Stimulated activated naive CD4-positive, alpha-beta T cell treated with Interleukin-2 at 50 U/mL for 16 hours (primary cell): ENCODE results near the gene STX8.
"Not testable (repeated sequence)": the region's sequence is repeated elsewhere in the genome, so short reads cannot be mapped to it uniquely, and the experiment has no call there.

ENCODE experiments used
- DNase-seq: peaks from one replicate; lab custom pipeline; 2025; lab: John Stamatoyannopoulos, UW

The STX8 gene, protein sequence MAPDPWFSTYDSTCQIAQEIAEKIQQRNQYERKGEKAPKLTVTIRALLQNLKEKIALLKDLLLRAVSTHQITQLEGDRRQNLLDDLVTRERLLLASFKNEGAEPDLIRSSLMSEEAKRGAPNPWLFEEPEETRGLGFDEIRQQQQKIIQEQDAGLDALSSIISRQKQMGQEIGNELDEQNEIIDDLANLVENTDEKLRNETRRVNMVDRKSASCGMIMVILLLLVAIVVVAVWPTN

DNA sequence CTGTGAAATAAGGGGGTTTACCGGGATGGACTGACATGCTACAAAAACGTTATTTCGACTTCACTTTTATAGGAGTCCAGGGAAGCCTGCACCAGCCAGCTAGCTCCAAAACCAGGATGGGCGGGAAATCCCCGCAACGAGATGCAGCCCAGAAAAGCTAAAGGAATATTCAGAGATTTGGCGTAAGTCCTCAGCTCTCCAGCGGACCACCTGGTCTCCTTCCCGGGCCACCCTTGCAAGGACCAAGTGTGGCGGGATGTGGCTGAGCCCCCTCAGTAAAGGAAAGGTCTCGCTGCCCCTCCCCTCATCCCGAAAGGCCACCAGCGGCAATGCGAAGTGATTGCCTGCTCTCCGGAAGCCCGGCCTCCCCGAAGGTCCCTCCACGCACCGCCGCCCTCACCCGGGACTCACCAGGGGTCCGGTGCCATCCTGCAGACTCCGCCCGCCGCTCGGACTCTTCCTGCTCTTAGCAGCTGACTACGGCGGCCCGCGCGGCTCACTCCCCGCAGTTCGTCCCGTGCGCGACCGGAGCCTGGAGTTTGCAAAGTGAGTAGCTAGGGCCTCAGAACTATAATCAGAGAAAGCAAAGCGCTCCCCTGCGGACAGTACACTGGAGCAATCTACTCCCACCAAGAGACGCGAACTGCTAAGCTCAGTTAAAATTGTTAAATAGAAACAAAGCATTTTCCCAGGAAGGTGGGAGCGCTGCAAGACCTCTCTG is at the start of gene STX8:
STX8 (minus strand) TSS at position 440 of the 721 bp plus-strand sequence; CDS start at position 428, 12 bp downstream.
- peak; percentile 80 for DNase-seq

DNA sequence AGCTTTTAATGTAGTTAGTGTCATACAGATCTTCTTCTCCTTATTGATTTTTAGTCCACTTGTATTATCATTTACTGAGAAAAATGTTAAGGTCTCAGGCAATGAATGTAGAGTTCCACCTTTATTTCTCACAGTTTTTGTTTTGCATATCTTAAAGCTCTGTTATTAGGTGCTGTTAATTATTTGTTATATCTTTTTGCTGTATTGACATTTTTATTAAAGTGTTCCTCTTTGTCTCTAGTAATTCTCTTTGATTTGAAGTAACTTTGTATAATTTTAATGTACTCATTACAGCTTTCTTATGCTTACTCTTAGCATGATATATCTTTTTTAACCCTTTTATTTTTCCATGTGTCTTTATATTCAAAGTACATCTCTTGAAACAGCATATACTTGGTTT is 47.3 kb upstream of the STX8 start:
- no peak for DNase-seq

DNA sequence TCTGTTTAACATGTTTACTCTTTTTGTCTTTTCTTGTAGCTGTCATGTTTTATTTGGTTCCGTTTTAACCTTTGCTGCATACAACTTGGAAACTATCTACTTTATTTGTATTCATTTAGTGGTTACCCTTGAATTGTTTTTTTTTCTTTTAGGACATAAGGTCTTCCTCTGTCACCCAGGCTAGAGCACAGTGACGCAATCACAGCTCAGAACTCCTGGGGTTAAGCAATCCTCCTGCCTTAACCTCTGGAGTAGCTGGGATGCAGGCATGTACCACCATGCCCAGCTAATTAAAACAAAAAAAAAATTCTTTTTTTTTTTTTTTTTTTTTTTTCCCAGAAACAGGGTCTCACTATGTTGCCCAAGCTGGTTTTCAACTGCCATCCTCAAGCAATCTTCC is 39.9 kb upstream of the STX8 start:
- no peak for DNase-seq

DNA sequence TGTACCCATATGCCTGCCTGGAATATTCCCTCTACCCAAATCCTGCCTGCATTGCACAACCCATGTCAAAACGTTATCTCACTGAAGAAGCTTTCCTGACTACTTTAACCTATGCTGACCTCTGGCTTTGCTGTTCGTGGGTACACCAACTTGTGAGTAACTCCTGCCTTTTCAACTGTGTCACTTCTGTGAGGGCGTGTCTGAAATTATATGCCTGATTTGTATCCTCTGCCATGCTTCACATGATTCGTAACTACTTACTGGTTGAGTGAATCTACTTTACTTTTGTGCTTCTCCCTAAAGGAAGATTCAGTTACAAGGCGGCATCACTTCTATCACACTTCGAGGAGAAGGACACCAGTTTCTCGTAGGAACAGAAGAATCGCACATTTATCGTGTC is 36.4 kb upstream of the STX8 start:
- DNase-seq, result no peak

DNA sequence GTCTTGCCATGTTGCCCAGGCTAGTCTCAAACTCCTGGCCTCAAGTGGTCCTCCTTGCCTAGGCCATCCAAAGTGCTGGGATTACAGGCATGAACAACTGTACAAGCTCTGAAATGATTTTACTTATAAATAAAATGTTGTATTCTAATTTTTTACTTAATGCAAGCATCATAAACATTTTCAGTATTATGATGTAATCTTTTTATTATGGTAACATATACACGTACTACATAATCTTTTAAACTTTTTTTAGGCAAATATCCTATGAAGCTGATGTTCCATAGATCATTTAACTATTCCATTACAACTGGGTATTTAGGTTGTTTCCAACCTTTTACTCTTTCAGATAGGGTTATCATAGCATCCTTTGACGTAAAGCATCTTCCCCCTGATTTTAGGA is 35.9 kb upstream of the STX8 start:
- DNase-seq, result no peak

DNA sequence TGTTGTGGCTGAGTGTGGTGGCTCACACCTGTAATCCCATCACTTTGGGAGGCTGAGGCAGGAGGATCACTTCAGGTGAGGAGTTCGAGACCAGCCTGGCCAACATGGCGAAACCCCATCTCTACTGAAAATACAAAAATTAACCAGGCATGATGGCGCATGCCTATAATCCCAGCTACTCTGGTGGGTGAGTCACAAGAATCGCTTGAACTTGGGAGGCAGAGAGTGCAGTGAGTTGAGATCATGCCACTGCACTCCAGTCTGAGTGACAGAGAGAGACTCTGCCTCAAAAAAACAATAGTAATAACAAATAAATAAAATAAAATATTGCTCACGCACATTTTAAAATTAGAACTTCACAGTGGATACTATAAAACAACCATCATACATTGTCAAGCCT is 31.4 kb upstream of the STX8 start:
- not testable (repeated sequence) for DNase-seq

DNA sequence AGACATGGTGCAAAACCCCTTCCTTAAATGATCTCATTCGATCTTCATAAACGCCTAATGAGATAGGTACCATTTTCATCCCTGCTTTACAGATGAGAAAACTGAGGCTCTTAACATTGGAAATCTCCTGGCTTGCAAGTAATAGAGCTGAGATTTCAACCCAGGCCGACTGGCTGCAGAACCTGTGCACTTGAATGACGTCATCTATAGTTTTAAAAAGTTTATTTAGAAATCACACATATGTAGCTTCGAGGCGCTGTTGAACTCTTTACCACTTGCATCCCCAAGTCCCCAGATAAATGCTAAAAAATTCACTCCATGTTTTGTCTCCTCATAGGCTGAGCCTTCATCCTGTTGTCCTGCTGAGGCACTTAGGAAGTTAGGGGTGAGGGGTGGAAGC is 30.8 kb upstream of the STX8 start:
- no peak for DNase-seq

DNA sequence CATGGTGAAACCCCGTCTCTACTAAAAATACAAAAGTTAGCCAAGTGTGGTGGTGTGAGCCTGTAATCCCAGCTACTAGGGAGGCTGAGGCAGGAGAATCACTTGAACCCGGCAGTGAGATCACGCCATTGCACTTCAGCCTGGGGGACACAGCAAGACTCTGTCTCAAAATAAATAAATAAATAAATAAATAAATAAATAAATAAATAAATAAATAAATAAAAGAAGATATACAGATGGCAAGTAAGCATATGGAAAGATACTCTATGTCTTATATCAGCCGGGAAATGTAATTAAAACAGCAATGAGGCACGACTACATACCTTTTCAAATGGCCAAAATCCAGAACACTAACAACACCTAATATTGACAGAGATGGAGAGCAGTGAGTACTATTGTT is 29.0 kb upstream of the STX8 start:
- DNase-seq, result not testable (repeated sequence)

DNA sequence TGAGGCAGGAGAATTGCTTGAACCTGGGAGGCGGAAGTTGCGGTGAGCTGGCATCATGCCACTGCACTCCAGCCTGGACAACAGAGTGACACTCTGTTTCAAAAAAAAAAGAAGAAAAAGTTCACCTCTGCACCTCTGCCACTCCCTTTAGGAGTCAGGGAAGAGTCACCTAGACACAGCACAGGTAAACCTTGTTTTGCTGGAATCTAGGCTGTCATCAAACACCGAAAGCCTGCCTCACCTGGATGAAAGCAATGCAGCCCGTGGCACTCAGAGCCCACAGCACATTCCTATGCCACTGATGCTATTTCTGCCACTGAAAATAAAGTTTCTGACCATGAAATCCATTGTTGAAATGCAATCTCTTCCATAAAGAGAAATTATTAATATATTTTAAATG is 23.0 kb upstream of the STX8 start:
- no peak for DNase-seq

DNA sequence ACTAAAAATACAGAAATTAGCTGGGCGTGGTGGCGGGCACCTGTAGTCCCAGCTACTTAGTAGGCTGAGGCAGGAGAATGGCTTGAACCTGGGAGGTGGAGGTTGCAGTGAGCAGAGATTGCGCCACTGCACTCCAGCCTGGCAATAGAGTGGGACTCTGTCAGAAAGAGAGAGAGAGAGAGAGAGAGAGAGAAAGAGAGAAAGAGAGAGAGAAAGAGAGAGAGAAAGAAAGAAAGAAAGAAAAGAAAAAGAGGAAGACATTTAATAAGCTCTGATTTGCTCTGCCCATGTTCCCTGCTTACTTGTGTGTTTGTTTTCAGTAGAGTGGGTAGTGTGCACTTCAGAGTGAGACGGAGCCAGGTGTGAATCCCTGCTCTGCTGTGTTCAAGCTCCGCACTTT is 22.0 kb upstream of the STX8 start:
- not testable (repeated sequence) for DNase-seq

DNA sequence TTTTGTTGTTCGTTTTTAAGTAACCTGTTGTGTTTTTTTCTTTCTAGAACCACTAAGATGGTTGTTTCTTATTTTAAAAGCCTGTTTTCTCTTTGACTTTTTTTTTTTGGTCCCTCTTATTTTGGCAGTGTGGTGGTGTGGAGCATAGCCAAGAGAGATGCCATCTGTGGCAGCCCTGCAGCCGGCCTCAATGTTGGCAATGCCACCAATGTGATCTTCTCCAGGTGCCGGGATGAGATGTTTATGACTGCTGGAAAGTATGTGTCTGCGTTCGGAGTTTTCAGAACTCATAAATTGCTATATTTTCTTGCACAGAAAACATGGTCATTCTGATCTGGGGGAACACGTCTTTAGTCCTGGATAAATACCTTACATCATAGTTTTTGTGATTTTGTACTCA is 18.4 kb upstream of the STX8 start:
- DNase-seq, result no peak

DNA sequence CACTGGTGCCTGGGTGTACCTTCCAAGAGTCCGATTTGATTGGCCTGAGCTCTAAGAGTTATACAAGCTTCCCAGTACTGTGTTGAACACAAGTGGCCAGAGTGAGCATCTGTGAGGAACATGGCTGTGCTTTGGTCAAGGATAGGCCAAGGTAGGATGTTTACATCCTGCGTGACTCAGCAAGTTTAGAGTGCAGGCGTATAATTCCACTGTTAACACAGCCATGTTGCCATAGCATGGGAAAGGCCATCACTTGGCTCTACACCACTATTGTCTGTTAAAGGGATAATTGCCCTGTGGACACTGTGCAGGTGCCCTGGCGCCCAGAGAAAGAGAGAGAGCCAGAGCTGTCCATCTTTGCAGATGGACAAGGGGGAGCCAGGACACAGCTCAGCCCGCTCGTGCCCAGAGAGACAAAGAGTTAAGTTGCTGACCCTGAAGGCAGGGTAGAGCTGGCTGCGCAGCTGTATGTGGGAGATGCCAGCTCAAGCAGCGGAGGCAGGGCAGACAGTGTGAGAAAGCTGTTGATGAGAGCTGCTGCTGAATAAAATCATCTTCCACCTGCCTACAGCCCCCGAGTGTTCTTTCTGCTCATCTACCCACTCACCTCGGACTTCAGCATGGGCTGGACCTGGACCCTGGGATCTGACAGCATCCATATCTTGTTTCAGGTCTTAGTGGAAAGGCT is 12.5 kb upstream of the STX8 start:
- DNase-seq, result no peak

DNA sequence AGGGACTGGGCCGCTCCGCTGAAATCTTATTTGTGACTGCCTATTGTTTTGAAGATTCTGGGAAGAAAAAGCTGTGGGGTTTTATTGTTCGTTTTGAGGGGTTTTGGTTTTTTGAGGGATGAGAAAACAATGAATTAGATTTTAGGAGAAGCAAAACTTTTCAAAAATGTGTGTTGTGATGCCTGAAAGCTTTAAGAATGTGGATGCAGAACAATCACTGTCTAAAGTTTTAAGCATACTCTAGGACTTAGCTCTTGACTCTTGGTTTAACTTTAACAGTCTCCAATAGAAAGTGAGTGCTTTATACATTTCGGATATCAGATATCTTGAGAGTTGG is 1.7 kb upstream of the STX8 start:
- no peak for DNase-seq

DNA sequence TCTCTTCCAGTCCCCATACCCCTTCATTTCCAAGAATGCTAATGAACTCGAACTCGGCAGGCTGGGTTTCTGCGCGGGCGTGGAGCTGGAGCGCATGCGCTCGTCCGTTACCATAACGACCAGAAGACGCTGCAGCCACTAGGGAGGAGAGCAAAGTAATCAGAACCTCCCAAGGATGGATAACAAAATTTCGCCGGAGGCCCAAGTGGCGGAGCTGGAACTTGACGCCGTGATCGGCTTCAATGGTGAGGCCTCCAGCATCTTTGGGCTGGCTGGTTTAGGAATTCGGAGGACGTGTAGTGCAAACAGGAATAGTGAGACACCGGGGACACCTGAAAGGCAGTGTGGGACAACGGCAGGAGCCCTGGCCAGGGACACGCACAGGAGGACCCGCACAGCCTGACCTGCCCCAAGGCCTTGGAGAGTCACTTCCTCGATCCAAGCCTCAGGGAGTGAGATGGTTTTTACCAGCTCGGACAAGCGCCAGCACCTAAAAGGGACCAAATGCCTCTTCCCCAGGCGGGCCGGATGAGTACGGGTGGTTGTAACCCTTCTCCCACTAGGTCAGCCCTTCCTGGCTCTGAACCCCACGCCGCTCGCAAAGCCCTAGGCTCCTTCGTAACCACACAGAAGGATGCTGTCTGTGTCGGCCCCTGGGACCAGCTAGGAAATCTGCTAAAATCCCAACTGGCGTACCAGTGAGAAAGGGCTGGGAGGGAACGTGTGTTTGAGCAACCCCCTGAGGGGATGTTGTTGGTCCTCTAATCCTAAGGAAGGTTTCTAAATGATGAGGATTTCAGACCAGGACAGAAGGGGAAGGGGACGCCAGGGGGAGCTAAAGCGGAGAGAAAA is 1.1 kb upstream of the STX8 start, which contains the start of gene CFAP52:
CFAP52 (plus strand) TSS at position 122 of the 852 bp plus-strand sequence; CDS start at position 176, 54 bp downstream.
- peak; percentile 59 for DNase-seq

DNA sequence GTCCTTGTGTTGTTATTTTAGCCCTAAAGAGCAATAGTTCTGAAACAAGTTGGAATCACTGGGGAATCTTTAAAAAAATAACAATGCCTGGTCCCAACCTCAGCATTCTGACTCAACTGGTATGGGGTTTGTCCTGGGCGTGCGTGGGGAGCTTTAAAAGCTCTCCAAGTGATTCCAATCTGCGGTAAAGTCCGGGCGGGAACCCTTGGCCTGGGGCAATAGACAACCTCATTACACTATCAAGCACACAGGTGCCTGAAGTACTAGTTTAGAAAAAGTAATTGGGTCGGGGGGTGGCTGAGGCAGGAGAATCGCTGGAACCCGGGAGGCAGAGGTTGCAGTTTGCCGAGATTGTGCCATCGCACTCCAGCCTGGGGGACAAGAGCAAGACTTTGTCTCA is 4.4 kb downstream of the STX8 start:
- DNase-seq, result no peak

DNA sequence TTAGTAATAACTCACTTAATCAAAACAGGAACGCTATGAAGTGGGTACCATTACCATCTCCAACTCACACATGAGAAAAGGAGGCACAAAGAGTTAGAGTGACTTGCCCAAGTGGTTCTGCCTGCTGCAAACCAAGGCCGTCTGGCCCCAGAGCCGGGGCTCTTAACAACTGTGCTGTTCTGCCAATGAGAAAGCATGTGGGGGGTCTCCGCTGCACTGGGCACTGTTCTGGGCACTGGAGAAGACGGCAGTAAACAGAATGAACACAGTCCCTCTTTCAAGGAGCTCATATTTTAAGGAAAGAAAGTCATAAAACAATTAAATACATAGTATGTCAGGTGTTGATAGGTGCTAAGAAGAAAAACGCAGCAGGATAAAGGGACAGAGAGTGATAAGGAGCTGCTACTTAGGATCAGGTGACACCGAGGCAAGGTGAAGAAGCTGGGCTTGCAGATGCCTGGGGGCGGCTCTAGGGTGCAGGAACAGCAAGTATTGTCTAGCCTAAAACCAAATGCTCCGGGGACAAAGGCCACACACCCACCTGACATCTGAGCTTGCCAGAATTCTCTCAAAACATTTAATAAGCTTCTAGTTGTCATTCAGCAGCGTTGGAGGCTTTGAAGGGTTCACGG is 6.5 kb downstream of the STX8 start:
- no peak for DNase-seq

DNA sequence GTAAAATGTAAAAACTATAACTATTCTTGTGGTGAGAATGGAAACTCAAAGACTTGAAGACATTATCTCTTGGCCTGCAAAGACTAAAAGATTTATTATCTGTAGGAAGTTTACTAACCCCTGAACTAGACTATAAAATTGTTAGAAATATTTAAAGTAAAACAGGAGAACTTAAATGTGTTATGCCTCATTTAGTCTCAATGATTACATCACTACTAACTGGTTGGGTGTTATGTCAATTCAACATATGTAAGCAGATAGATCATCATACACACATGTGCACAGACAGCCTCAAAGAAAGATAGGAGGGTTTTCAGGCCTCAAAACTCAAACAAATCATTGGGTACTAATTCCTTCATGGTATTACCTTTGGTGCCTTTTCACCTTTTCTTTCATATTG is 7.6 kb downstream of the STX8 start:
- no peak for DNase-seq

DNA sequence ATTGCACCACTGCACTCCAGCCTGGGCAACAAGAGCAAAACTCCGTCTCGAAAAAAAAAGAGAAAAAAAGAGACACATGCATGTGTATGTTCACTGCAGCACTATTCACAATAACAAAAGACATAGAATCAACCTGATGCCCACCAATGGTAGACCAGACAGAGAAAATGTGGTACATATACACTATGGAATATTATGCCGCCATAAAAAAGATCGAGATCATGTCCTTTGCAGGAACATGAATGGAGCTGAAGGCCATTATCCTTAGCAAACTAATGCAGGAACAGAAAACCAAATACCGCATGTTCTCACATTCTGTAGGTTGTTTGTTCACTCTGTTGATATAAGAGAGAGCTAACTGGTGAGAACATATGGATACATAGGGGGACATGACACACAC is 8.9 kb downstream of the STX8 start:
- not testable (repeated sequence) for DNase-seq

DNA sequence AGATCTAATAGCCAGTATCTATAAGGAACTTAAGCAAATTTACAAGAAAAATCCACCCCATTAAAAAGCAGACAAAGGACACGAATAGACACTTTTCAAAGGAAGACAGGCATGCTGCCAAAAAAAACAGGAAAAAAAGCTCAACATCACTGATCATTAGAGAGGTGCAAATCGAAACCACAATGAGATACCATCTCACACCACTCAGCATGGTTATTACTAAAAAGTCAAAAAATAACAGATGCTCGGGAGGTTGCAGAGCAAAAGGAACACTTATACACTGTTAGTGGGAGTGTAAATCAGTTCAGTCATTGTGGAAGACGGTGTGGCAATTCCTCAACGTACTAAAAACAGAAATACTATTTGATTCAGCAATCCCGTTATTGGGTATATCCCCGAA is 9.6 kb downstream of the STX8 start:
- no peak for DNase-seq

DNA sequence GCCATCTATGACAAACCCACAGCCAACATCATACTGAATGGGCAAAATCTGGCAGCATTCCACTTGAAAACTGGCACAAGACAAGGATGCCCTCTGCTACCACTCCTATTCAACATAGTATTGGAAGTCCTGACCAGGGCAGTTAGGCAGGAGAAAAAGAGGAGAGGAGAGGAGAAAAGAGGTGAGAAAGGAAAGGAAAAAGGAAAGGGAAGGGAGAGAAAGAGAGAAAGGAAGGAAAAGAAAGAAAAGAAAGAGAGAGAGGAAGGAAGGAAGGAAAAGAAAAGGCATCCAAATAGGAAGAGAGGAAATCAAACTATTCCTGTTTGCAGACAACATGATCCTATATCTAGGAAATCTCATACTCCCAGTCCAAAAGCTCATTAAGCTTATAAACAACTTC is 11.5 kb downstream of the STX8 start:
- no peak for DNase-seq

DNA sequence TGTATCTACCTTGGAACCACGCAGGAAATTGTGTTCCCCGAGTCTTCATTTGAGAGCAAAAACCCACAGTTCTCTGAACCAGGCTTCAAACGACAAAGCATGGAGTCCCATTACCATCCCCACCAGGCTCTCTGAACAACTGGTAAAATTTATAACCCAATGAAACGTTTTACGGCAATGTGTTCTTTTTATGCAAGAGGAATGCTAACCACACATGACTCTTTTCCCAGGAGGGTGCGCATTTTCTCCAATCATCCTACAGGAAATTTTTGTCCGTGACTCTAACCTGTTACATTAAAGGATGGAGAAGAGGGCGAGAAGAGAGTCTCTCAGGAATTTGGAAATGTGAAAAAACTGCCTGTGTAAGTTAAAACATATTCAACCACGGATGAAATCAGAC is 17.8 kb downstream of the STX8 start:
- DNase-seq, result no peak
